ENCODE data around the gene ZNF385C.

DNA sequence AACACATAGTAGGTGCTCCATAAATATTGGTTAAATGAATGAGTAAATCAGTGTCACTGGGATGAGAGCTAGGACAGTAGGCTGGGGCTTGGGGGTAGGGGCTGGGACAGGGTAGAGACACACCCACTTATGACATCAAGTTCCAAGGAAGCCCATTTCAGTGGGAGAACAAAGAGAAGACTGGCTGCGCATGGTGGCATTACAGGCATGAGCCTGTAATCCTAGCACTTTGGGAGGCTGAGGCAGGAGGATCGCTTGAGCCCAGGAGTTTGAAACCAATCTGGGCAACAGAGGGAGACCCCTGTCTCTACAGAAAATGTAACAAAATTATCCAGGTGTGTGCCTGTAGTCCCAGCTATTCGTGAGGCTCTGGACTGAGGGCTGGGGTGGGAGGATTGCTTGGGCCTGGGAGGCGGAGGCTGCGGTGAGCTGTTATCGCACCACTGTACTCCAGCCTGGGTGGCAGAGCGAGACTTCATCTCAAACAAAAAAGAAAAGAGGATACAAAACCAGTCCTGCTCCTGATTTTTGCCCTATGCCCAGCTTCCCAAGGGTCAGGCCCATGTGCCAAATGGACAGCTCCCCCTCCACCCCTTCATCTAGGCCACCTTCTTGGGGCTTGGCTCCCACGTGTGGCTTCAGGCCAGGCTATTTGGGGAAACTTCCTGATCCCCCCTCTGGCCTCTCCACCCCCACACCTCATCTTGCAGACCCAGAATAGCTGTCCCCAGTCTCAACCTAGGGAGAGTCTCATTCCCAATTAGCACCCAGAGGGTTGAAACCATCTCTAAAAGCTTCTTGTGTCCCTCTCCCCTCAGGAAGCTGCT lies 7.1 kb downstream of the ZNF385C start:
- TF ChIP-seq, protein P1, sequence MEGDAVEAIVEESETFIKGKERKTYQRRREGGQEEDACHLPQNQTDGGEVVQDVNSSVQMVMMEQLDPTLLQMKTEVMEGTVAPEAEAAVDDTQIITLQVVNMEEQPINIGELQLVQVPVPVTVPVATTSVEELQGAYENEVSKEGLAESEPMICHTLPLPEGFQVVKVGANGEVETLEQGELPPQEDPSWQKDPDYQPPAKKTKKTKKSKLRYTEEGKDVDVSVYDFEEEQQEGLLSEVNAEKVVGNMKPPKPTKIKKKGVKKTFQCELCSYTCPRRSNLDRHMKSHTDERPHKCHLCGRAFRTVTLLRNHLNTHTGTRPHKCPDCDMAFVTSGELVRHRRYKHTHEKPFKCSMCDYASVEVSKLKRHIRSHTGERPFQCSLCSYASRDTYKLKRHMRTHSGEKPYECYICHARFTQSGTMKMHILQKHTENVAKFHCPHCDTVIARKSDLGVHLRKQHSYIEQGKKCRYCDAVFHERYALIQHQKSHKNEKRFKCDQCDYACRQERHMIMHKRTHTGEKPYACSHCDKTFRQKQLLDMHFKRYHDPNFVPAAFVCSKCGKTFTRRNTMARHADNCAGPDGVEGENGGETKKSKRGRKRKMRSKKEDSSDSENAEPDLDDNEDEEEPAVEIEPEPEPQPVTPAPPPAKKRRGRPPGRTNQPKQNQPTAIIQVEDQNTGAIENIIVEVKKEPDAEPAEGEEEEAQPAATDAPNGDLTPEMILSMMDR (optimal IDR thresholded peaks at IDR 0.05 in 1 of 3, IDR thresholded peaks at IDR 0.05 in 1 of 3, conservative IDR thresholded peaks at IDR 0.05 in 1 of 3; ENCODE audit: extremely low read depth in 1 of 3, insufficient read depth in 2 of 3, low read length in 3 of 3) = no peak
- no peak for TF ChIP-seq EZH2 (IDR thresholded peaks at IDR 0.05; ENCODE audit: low read length)
